Glomerular endothelial cell (primary cell): ENCODE data around the gene DST. TPM values are rescaled to one million over a fixed set of nuclear protein-coding genes. Genes with fewer than 3 reads are reported as not detected.
"Not testable (repeated sequence)": the region's sequence is repeated elsewhere in the genome, so short reads cannot be mapped to it uniquely, and the experiment has no call there.

Experiments used
- DNase-seq: peaks from one replicate; pipeline ENCODE4 v3.0.0-alpha.2; 2011; ENCODE audit warnings: low read depth, low spot score; ENCODE audit errors: extremely low read depth
- total RNA-seq: library from RNA; depleted of rRNA; stranded (reverse); fragments of >200 nt; gene quantifications from 2 replicates; pipeline ENCODE4 v1.2.3, GENCODE V29; 2015

Gene DST
- total RNA-seq, 1 donor from 2014 or later: 226 TPM

GRCh38 chr6:56664029-56664428 is 21.3 kb upstream of the DST start:
- no peak for DNase-seq

DNA sequence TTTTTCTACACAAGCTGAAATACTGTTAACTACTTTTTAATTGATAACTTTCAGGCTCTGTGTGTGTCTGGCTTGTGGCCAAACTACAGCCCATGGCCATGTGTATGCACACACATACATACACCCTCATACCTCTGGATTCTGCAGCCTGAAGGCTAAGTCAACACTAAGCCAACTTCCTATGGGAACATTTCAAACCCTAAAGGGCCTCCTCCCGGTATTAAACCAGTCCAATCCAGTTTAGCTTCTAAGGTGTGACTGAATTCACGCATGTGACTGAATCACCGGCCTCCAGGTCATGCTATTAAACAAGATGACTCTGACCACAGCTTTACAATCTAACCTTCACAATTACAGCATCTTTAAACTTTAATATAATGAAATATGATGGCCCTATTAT is 20.7 kb upstream of the DST start:
- no peak for DNase-seq

- not testable (repeated sequence) for DNase-seq
Measured at GRCh38 chr6:56661338-56661737, 18.6 kb upstream of the DST start.

- DNase-seq: no peak
Measured at GRCh38 chr6:56660381-56660730, 17.7 kb upstream of the DST start.

DNA sequence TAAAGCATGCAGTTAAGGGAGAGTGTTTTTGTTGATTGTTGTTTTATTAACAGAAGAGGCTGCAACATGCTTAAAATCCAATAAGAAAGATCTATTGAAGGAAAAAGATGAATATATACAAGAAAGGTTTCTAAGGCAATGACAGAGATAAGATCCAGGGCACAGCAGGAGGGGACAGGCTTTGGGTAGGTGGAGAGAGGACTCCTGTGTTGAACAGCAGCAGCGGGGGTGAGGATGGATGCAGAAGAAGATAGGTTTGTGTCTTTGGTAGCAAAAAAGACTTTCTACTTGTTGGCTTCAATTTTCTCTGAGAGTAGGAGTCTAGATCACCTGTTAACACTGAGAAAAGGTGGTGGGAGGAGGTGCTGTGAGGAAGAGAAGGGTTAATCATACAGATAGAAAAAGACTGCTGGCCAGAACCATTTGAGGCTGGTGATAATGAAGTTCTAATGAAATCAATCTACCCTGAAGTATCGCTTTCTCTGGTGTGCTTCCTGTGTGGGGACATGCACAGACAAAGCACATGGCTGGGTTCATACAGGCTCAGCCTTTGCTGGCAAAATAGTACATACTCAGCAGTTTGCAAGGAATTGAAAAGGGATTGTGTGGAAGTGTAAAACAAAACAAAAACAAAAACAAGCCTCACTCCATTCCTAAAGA is 17.2 kb upstream of the DST start:
- DNase-seq: no peak

DNA sequence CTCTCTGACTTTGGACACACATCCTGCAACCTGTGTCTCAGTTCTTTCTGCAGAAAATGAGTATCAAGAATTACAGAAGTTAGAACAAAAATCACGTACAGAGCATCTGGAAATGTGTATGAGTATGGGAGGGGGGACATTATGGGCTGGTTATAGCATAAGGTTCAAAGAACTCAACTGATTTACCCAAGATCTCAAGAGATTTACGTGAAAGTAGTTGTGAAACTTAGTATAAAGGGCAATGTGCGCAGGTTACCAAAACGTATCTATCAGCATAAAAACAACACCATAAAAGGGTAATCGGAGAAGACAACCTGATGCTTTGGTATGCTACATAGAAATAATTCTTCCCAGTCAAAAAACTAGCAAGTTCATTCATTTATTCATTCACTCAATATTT is 15.6 kb upstream of the DST start:
- DNase-seq: no peak

DNA sequence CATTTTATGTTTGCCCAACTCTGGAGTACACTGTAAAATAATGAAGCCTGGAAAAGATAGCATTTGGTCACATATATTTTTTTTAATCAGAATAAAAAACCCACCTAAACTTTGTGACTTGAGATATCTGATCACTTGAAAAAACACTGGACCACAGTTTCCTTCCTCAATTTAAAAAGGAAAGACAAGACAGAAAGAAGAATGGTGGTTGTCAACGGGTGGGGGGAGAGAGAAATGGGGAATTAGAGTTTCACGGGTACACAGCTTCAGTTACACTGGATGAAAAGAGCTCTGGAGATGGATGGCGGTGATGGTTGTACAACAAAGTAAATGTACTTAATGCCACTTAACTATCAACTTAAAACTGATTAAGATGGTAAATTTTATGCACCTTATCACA is 14.7 kb upstream of the DST start:
- DNase-seq: no peak

GRCh38 chr6:56656466-56656865 is 13.8 kb upstream of the DST start:
- DNase-seq: no peak

GRCh38 chr6:56655996-56656395 is 13.3 kb upstream of the DST start:
- no peak for DNase-seq

DNA sequence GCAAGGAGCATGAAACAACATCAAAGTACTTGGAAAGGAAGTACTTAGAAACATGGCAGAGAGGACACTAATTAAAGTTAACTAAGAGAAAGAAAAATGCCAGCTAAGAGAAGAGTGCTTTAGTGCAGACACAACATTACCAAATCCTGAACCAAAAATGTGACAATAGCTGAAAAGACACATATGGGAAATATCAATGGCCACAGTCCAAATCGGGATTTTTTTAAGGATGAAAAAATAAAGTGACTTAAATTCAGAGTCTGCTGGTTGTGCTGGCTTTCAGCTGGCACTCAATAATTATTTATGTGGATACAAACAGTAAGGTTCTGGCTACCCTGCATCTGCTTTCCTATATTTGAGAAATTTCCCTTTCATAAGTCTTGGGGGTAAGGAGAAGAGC is 12.6 kb upstream of the DST start:
- DNase-seq: no peak

GRCh38 chr6:56652994-56653393 is 10.3 kb upstream of the DST start:
- DNase-seq: no peak

DNA sequence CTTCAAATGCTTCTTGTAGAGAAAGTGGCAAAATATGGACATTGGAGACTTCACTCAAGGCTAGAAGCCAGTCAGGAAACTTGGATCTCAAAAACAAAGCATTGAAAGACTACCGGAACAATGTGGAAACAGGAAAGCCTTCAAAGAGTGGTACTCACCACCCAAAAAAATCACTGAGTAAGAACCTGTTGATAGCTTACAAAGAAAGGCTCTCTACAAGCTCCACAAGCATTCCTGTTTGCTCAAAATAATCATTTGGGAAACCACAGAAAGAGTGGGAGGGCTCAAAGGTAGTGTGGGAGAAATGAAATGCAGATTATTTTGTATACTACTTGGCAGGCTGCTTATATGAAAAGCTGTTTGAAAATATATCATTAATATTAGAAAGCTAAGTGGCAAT is 9.5 kb upstream of the DST start:
- DNase-seq: no peak

- no peak for DNase-seq
Measured at GRCh38 chr6:56650191-56650590, 7.5 kb upstream of the DST start.

DNA sequence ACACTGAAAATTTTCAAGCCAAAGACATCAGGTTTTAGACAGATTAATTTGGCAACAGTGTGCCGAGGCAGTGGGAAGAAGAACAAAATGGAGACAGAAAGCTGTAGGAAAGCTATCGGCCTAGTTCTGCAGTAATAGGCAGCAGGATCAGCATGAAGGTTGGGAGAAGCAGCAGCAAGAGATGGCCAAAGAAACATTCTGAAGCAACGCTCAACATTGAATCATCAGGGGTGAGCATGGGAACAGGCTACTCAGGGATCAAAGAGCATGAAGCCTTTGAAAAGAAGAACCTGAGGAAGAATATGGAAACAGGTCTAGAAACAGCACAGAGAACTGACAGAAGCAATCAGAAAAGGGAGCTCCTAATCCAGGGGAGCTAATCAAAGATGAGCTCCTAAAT is 7.1 kb upstream of the DST start:
- DNase-seq: no peak

GRCh38 chr6:56649053-56649769 is 6.5 kb upstream of the DST start:
- no peak for DNase-seq

GRCh38 chr6:56647172-56647762 is 4.6 kb upstream of the DST start:
- no peak for DNase-seq

DNA sequence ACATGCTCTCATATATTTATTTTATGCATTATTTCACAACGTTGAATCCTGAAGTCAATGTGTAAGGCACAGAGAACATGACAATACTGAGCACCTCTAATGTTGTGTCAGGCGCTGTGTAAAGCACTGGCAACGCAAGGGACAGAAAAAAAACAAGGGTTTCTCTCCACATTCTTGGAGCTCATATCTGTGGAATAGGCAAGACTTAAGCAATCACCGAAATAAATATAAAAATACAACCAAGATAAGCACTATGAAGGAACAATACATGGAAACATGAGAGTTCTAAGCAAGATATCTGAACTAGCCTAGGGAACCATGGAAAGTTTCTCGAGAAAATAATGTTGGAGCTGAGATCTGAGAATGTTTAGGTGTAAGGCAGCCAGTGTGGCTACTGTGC is 1.7 kb upstream of the DST start:
- no peak for DNase-seq

GRCh38 chr6:56643379-56644089 is 845 bp upstream of the DST start:
- DNase-seq: no peak

- no peak for DNase-seq
Measured at GRCh38 chr6:56640374-56640773, 2.3 kb downstream of the DST start.

DNA sequence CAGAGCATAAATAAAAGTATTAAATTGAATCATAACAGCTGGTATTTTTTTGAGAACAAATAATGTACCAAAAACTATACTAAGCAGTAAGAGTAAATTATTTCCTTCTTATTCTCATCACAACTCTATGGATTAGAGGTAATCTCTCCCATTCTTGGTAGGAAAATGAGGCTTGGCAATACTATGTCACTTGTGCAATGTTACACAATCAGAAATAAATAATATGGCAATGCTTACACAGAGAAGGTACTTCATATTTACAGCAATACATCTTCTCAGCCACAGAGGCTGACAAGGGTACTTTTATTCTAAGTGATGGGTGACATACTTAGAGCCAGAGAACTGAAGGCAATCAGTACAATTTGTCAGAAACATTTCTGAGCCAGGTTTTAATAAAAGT is 3.9 kb downstream of the DST start:
- DNase-seq: no peak

- no peak for DNase-seq
Measured at GRCh38 chr6:56637640-56638039, 5.0 kb downstream of the DST start.

GRCh38 chr6:56628105-56628504 is 14.6 kb downstream of the DST start:
- DNase-seq: no peak
